Calu3 (cell line): ENCODE data around the gene SLC29A3. TPM values are rescaled to one million over a fixed set of nuclear protein-coding genes. Genes with fewer than 3 reads are reported as not detected.

ENCODE experiments used
- BruUV-seq: library from RNA; stranded (reverse); fragments of 400-500 nt; replicated peaks from 2 replicates; lab custom pipeline; 2021; lab: Mats Ljungman, UMichigan
- CTCF ChIA-PET: fragments of 300-600 bp; sonication (Branson Sonifier 250); formaldehyde crosslinking; loops from one replicate; lab custom pipeline; 2022; ENCODE audit warnings: antibody characterized with exemption; lab: Charles Lee
- DNase-seq: peaks from one replicate; pipeline ENCODE4 v3.0.0; 2022
- H3K27ac Mint-ChIP-seq: one replicate; pipeline ENCODE4 v1.8.0; 2022; ENCODE audit warnings: mixed read lengths; ENCODE audit not compliant: unreplicated experiment
- H3K27me3 Mint-ChIP-seq: one replicate; pipeline ENCODE4 v1.8.0; 2022; ENCODE audit warnings: mixed read lengths; ENCODE audit not compliant: unreplicated experiment
- H3K36me3 Mint-ChIP-seq: one replicate; pipeline ENCODE4 v1.8.0; 2022; ENCODE audit warnings: mild to moderate bottlenecking, moderate library complexity, mixed read lengths; ENCODE audit not compliant: insufficient read depth, unreplicated experiment
- H3K4me1 Mint-ChIP-seq: one replicate; pipeline ENCODE4 v1.8.0; 2022; ENCODE audit warnings: mild to moderate bottlenecking, low read depth, mixed read lengths; ENCODE audit not compliant: unreplicated experiment
- H3K4me3 Mint-ChIP-seq: one replicate; pipeline ENCODE4 v1.8.0; 2022; ENCODE audit warnings: mild to moderate bottlenecking, low read depth, moderate library complexity, mixed read lengths; ENCODE audit not compliant: unreplicated experiment
- H3K9me3 Mint-ChIP-seq: one replicate; pipeline ENCODE4 v1.8.0; 2022; ENCODE audit warnings: low read depth, mixed read lengths; ENCODE audit not compliant: unreplicated experiment
- intact Hi-C: fragments of 100-400 bp; cut with micrococcal nuclease; formaldehyde crosslinking; loops from one replicate; pipeline ENCODE4 v1.10.0; 2022; ENCODE audit not compliant: unreplicated experiment
- total RNA-seq: library from RNA; stranded (reverse); gene quantifications from 2 replicates; pipeline ENCODE4 v1.2.3, GENCODE V29; 2022
- TF ChIP-seq, protein P1 (sequence below): fragments of 200-600 bp; IDR thresholded peaks from one replicate; pipeline ENCODE4 v1.8.0; 2022; ENCODE audit warnings: antibody characterized with exemption; ENCODE audit not compliant: unreplicated experiment

SLC29A3 gene
- total RNA-seq, 1 experiment from 2014 or later: 5.9 TPM

GRCh38 chr10:71285180-71285545 is 33.9 kb upstream of the SLC29A3 start:
- peaks cover 4% of the 10 kb centered on the region for H3K36me3 Mint-ChIP-seq
- BruUV-seq: no TSS peak
- H3K27ac Mint-ChIP-seq: no peak overlapping the region
- intact Hi-C loops: loop anchor here (5.0 kb wide), 2 partner anchors 358 to 383 kb away; no protein-coding TSS in a partner anchor
- H3K27me3 Mint-ChIP-seq: peaks cover 97% of the 10 kb centered on the region
- peak; percentile 67 for DNase-seq
- TF ChIP-seq, protein P1, sequence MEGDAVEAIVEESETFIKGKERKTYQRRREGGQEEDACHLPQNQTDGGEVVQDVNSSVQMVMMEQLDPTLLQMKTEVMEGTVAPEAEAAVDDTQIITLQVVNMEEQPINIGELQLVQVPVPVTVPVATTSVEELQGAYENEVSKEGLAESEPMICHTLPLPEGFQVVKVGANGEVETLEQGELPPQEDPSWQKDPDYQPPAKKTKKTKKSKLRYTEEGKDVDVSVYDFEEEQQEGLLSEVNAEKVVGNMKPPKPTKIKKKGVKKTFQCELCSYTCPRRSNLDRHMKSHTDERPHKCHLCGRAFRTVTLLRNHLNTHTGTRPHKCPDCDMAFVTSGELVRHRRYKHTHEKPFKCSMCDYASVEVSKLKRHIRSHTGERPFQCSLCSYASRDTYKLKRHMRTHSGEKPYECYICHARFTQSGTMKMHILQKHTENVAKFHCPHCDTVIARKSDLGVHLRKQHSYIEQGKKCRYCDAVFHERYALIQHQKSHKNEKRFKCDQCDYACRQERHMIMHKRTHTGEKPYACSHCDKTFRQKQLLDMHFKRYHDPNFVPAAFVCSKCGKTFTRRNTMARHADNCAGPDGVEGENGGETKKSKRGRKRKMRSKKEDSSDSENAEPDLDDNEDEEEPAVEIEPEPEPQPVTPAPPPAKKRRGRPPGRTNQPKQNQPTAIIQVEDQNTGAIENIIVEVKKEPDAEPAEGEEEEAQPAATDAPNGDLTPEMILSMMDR: peak; percentile 88
- no peaks in the 10 kb centered on the region for H3K4me1 Mint-ChIP-seq
- CTCF ChIA-PET: interaction anchor here (0.6 to 1.4 kb wide), 7 partner anchors 15 to 392 kb away, joined by 3 to 8 read pairs (median 4); no protein-coding TSS in a partner anchor
- H3K9me3 Mint-ChIP-seq: no peaks in the 10 kb centered on the region
- no peak overlapping the region for H3K4me3 Mint-ChIP-seq

GRCh38 chr10:71285986-71286385 is 33.1 kb upstream of the SLC29A3 start:
- Mint-ChIP-seq H3K27me3 (peaks cover 96% of the 10 kb centered on the region), H3K9me3 (no peaks in the 10 kb centered on the region), H3K4me3 (no peak overlapping the region), H3K27ac (no peak overlapping the region), H3K36me3 (peaks cover 4% of the 10 kb centered on the region), H3K4me1 (no peaks in the 10 kb centered on the region)
- TF ChIP-seq, protein P1: no peak
- intact Hi-C loops: loop anchor here (5.0 kb wide), 2 partner anchors 359 to 384 kb away; no protein-coding TSS in a partner anchor
- CTCF ChIA-PET: interaction anchor here (0.9 to 1.3 kb wide), 2 partner anchors 361 to 383 kb away, joined by 4 to 6 read pairs; no protein-coding TSS in a partner anchor
- no TSS peak for BruUV-seq
- no peak for DNase-seq

DNA sequence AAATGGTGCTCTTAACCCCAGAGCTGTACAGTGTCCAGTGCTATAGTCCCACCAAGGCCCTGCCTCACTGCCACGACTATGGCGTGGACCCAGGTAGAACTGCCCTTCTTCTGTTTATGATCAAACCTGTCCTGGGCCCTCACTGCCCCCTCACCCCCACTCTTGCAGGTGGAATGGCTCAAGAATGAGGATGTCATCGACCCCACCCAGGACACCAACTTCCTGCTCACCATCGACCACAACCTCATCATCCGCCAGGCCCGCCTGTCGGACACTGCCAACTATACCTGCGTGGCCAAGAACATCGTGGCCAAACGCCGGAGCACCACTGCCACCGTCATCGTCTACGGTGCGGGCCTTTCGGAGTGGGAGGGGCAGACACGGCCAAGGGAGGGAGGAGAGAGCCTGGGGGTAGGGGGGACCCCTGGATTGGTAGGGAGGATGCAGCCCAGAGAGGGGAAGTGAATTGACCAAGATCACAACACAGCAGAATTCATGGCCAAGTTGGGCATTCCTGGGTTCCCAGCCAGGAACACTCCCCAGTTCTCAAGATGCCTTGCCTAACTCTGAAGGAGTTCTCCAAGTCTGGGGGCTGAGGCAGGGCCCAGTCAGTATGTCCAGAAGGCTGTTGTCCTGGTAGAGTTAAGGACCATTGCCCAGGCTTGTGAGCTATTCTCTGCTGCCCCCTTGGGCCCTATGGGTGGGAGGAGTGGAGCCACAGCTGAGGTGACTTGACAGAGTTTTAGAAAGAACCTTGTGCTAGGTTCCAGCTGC is 32.4 kb upstream of the SLC29A3 start:
- Mint-ChIP-seq H3K27ac (no peak overlapping the region), H3K4me1 (no peaks in the 10 kb centered on the region)

DNA sequence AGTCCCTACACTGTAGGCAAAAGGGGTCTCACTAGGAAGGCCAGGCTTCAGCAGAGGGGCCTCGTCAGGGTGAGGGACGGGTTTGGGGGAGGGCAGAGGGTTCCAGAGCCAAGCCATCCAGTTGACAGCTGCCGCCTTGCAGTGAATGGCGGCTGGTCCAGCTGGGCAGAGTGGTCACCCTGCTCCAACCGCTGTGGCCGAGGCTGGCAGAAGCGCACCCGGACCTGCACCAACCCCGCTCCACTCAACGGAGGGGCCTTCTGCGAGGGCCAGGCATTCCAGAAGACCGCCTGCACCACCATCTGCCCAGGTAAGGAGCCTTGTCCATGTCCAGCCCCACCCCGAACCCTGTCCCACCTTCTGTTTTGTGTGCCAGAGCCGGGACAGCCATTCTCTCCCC is 31.6 kb upstream of the SLC29A3 start:
- CTCF ChIA-PET: interaction anchor here (0.8 kb wide), 1 partner anchor 18 kb away, joined by 4 read pairs; no protein-coding TSS in a partner anchor
- H3K27me3 Mint-ChIP-seq: peaks cover 96% of the 10 kb centered on the region
- no peak overlapping the region for H3K4me3 Mint-ChIP-seq
- H3K9me3 Mint-ChIP-seq: no peaks in the 10 kb centered on the region
- TF ChIP-seq, protein P1: no peak
- H3K36me3 Mint-ChIP-seq: peaks cover 4% of the 10 kb centered on the region
- H3K27ac Mint-ChIP-seq: no peak overlapping the region
- no TSS peak for BruUV-seq
- no peak for DNase-seq
- intact Hi-C loops: loop anchor here (5.0 kb wide), 2 partner anchors 360 to 385 kb away; no protein-coding TSS in a partner anchor
- no peaks in the 10 kb centered on the region for H3K4me1 Mint-ChIP-seq

More for the DNA sequence above, 32.4 kb upstream of the SLC29A3 start:
- H3K9me3 Mint-ChIP-seq: no peaks in the 10 kb centered on the region
- intact Hi-C loops: loop anchor here (5.0 kb wide), 2 partner anchors 359 to 384 kb away; no protein-coding TSS in a partner anchor
- TF ChIP-seq, protein P1: no peak
- peaks cover 96% of the 10 kb centered on the region for H3K27me3 Mint-ChIP-seq
- BruUV-seq: no TSS peak
- H3K4me3 Mint-ChIP-seq: no peak overlapping the region
- CTCF ChIA-PET: interaction anchor here (0.8 kb wide), 1 partner anchor 17 kb away, joined by 4 read pairs; no protein-coding TSS in a partner anchor
- no peak for DNase-seq
- H3K36me3 Mint-ChIP-seq: peaks cover 4% of the 10 kb centered on the region
